Prostate gland (tissue), 2 donors: ENCODE measurements around the gene GPR55. TPM values are rescaled to one million over a fixed set of nuclear protein-coding genes. Genes with fewer than 3 reads are reported as not detected.

ENCODE experiments used
- DNase-seq: peaks from one replicate; pipeline ENCODE4 v3.0.0-alpha.2; 2019; ENCODE audit warnings: low spot score
- H3K27ac ChIP-seq, 2 donors: fragments of 200-600 bp; sonication (generic); 2 replicates each; pipeline ENCODE4 v1.5.1; 2017 to 2019
- H3K27me3 ChIP-seq: fragments of 200-600 bp; sonication (generic); replicated peaks from 2 replicates; pipeline ENCODE4 v1.5.1; 2019; ENCODE audit not compliant: insufficient read depth
- H3K36me3 ChIP-seq, 2 donors: fragments of 200-600 bp; sonication (generic); 1 replicate in 1 of 2; 2 replicates in 1 of 2; pipeline versions ENCODE4 v1.5.1 to v1.8.1; 2017 to 2019
- H3K4me1 ChIP-seq: fragments of 200-600 bp; sonication (generic); replicated peaks from 2 replicates; pipeline ENCODE4 v1.5.1; 2019
- H3K4me3 ChIP-seq, 2 donors: fragments of 200-600 bp; sonication (generic); 2 replicates each; pipeline ENCODE4 v1.5.1; 2017 to 2019
- H3K9me3 ChIP-seq: fragments of 200-600 bp; sonication (generic); 2 replicates; pipeline ENCODE4 v1.5.1; 2017
- POLR2A ChIP-seq: fragments of 450-650 bp; IDR thresholded peaks from one replicate; pipeline ENCODE4 v1.6.1; 2016; ENCODE audit warnings: antibody characterized with exemption, mild to moderate bottlenecking
- POLR2AphosphoS5 ChIP-seq: sonication (generic); formaldehyde crosslinking; IDR thresholded peaks from one replicate; pipeline ENCODE4 v1.6.1; 2017; ENCODE audit warnings: antibody characterized with exemption
- WGBS: methylation state at CpG from one replicate; pipeline ENCODE4 v1.1.5; 2018; 5-methylcytosine and 5-hydroxymethylcytosine counted together
- intact Hi-C: fragments of 100-400 bp; cut with DNase I; formaldehyde crosslinking; loops from one replicate; pipeline ENCODE4 v1.14.2; 2022
- total RNA-seq, 2 donors: library from RNA; depleted of rRNA; stranded (reverse); fragments of >200 nt; gene quantifications; one replicate each; pipeline ENCODE4 v1.1.0, GENCODE V29; 2016
- TF ChIP-seq, protein P1 (sequence below), 4 experiments: fragments of 200-600 bp in 2 of 4; fragments of 450-650 bp in 2 of 4; sonication (generic) in 2 of 4; IDR thresholded peaks; 1 replicate in 3 of 4; 2 replicates in 1 of 4; pipeline ENCODE4 v1.5.1; 2016 to 2019; ENCODE audit warnings: antibody characterized with exemption in 4 of 4, mild to moderate bottlenecking in 2 of 4, moderate library complexity in 2 of 4

GPR55 gene
- total RNA-seq, 2 donors from 2014 or later: 0.77 to 3.0 TPM

DNA sequence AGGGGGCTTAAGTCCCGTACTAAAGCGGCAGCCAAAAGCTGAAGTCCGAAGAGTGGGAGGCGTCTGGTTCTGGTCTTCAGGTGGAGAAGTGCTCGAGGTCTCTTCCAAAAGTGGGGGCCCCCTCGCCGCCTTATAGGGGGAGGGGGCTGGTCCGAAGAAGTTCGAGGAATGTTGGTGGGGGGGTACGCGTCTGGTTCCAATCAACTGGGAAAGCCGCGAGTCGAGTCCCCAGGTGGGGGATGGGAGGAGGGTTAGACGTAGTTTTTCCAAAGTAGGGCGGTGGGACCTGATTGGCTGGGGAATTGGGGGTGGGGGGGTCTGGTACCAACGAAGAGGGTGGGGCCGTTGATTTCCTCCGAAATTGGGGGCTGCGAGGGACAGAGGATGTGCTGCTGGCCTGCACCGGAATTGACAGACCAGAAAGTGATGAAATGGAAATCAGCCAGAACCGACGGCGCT lies 59.7 kb downstream of the GPR55 start:
- Histone ChIP-seq H3K4me1 (peaks cover 12% of the 10 kb centered on the region), H3K27ac (peak overlapping the region; percentile 45 to 50), H3K36me3 (no peaks in the 10 kb centered on the region), H3K4me3 (peak overlapping the region; percentile 53 to 55), H3K27me3 (no peaks in the 10 kb centered on the region), H3K9me3 (no peaks in the 10 kb centered on the region)
- TF ChIP-seq, protein P1, sequence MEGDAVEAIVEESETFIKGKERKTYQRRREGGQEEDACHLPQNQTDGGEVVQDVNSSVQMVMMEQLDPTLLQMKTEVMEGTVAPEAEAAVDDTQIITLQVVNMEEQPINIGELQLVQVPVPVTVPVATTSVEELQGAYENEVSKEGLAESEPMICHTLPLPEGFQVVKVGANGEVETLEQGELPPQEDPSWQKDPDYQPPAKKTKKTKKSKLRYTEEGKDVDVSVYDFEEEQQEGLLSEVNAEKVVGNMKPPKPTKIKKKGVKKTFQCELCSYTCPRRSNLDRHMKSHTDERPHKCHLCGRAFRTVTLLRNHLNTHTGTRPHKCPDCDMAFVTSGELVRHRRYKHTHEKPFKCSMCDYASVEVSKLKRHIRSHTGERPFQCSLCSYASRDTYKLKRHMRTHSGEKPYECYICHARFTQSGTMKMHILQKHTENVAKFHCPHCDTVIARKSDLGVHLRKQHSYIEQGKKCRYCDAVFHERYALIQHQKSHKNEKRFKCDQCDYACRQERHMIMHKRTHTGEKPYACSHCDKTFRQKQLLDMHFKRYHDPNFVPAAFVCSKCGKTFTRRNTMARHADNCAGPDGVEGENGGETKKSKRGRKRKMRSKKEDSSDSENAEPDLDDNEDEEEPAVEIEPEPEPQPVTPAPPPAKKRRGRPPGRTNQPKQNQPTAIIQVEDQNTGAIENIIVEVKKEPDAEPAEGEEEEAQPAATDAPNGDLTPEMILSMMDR (IDR thresholded peaks at IDR 0.05): no peak
- no peak for TF ChIP-seq POLR2A
- no peak for TF ChIP-seq POLR2AphosphoS5
- DNase-seq: no peak
- WGBS: 2% methylated on average over 24 of the region's 24 CpGs
- intact Hi-C loops: no loop called here

DNA sequence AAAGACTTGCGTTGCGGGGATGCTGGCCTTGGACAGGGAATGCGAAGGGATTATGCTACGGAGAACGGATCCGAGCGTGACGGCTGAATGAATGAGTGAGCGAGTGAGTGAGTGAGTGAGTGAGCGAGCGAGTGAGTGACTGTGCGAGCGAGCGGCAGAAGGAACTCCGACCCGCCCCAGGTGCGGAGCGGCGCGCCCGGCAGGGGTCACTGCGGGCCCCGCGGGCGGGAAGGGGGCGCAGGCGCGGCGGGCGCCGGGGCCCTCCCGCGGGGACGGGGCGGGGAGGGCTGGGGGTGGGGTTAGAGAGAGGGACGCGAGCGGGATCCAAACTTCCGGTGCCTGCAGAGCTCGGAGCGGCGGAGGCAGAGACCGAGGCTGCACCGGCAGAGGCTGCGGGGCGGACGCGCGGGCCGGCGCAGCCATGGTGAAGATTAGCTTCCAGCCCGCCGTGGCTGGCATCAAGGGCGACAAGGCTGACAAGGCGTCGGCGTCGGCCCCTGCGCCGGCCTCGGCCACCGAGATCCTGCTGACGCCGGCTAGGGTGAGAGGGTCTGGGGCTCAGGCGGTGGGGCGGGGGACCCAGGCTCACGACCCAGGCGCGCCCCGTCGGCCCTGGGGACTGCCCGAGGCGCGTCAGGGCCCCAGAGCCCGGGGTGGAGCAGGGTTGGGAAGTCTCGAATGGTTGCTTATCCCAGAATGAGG lies 60.3 kb downstream of the GPR55 start, which contains the start of gene ITM2C:
ITM2C (plus strand) TSS at position 338 of the 702 bp plus-strand sequence; CDS start at position 422, 84 bp downstream.
- no peaks in the 10 kb centered on the region for H3K36me3 ChIP-seq
- H3K27me3 ChIP-seq: no peaks in the 10 kb centered on the region
- peak within 1 kb of the TSS; percentile 45 to 50 for H3K27ac ChIP-seq
- TF ChIP-seq POLR2A (peak; percentile 48), POLR2AphosphoS5 (peak; percentile 18)
- TF ChIP-seq, protein P1 (IDR thresholded peaks at IDR 0.05): peak in 3 of 4 experiments; percentile 25 to 43 (median 36)
- H3K4me3 ChIP-seq: peak within 1 kb of the TSS; percentile 53 to 55
- peaks cover 12% of the 10 kb centered on the region for H3K4me1 ChIP-seq
- intact Hi-C loops: no loop called here
- peak; percentile 61 for DNase-seq
- under 1% methylated on average over 21 of the region's 76 CpGs for WGBS
- H3K9me3 ChIP-seq: no peaks in the 10 kb centered on the region

DNA sequence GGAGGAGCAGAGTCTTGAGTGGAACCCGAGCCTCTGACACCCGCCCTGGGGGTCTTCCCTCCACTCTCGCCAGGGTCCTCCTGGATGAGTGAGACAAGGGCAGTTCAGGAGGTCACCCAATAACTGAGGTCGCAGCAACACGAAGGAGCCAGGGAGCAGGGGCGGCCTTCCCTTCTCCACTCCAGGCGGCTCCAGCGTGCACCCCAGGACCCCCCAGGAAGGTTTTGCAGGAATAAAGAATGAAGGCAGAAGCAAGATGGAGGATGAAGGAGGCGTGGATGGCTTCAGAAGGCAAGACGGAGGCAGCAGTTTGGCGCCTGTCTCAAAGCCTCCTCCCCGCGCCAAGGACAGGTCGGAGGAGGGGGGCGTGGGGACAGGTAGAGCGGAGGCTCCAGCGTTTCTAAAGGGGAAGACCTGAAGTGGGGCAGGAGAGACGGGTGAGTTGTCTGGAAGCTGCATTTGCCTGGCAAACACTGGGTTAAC lies 60.9 kb downstream of the GPR55 start:
- Histone ChIP-seq H3K4me1 (peaks cover 12% of the 10 kb centered on the region), H3K27me3 (no peaks in the 10 kb centered on the region), H3K27ac (no peak overlapping the region), H3K36me3 (no peaks in the 10 kb centered on the region), H3K4me3 (peak overlapping the region; percentile 53 to 55), H3K9me3 (no peaks in the 10 kb centered on the region)
- 48% methylated on average over 18 of the region's 18 CpGs for WGBS
- TF ChIP-seq POLR2AphosphoS5: no peak
- TF ChIP-seq, protein P1 (IDR thresholded peaks at IDR 0.05): no peak
- TF ChIP-seq POLR2A: no peak
- no peak for DNase-seq
- intact Hi-C loops: no loop called here

DNA sequence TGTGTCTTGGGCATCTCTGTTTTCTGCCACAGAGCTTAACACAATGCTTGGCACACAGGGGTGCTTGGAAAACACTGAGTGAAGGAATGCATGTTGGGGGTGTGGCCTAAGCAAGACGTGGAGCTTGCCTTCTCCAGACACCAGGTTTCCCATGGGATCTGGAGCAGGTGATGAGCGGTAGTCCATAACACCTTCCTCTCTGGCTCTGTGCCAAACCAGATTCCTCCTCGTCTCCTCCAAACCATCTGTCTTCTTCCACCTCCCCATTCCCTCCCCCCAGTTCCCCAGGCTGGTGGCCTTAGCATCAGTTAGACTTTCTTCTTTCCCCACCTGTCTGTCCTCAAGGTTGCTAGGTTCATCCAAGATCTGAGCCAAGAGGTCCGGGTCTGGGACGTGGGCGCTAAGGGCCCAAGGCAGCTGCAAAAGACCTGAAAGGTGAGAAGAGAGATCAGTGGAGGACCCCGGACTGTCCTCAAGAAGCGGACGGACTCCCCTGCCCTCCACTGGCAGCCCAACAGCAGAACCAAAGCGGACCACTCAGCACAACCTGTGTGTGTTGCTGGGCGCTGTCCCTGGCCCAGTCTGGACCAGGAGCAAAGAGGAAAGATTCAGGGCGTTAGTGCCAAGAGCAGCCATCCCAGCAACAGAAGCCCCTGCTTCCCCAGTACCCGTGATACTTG lies 61.5 kb downstream of the GPR55 start:
- no peak for TF ChIP-seq POLR2AphosphoS5
- TF ChIP-seq POLR2A: no peak
- TF ChIP-seq, protein P1 (IDR thresholded peaks at IDR 0.05): no peak
- Histone ChIP-seq H3K4me3 (no peak overlapping the region), H3K4me1 (peaks cover 12% of the 10 kb centered on the region), H3K36me3 (no peaks in the 10 kb centered on the region), H3K27me3 (no peaks in the 10 kb centered on the region), H3K27ac (no peak overlapping the region), H3K9me3 (no peaks in the 10 kb centered on the region)
- DNase-seq: no peak
- 81% methylated on average over 13 of the region's 13 CpGs for WGBS
- intact Hi-C loops: no loop called here
